Adrenal gland (tissue), 5 donors: ENCODE results near the gene MCUR1.
"Not testable (repeated sequence)": the region's sequence is repeated elsewhere in the genome, so short reads cannot be mapped to it uniquely, and the experiment has no call there.

Experiments used
- POLR2A ChIP-seq, 2 donors: fragments of 450-650 bp; IDR thresholded peaks; one replicate each; pipeline ENCODE4 v1.6.1; 2017; ENCODE audit warnings: antibody characterized with exemption in 2 of 2, mild to moderate bottlenecking in 2 of 2, moderate library complexity in 1 of 2
- TF ChIP-seq, protein P1 (sequence below), 6 experiments: fragments of 450-650 bp in 4 of 6; fragments of 200-600 bp in 2 of 6; sonication (generic) in 1 of 6; IDR thresholded peaks; 1 replicate in 5 of 6; 2 replicates in 1 of 6; pipeline versions ENCODE4 v1.5.1 to v1.8.0; 2016 to 2021; ENCODE audit warnings: antibody characterized with exemption in 6 of 6, mild to moderate bottlenecking in 2 of 6, moderate library complexity in 1 of 6
- donor health status: DM: no; HTN: no; CAD: no.

DNA sequence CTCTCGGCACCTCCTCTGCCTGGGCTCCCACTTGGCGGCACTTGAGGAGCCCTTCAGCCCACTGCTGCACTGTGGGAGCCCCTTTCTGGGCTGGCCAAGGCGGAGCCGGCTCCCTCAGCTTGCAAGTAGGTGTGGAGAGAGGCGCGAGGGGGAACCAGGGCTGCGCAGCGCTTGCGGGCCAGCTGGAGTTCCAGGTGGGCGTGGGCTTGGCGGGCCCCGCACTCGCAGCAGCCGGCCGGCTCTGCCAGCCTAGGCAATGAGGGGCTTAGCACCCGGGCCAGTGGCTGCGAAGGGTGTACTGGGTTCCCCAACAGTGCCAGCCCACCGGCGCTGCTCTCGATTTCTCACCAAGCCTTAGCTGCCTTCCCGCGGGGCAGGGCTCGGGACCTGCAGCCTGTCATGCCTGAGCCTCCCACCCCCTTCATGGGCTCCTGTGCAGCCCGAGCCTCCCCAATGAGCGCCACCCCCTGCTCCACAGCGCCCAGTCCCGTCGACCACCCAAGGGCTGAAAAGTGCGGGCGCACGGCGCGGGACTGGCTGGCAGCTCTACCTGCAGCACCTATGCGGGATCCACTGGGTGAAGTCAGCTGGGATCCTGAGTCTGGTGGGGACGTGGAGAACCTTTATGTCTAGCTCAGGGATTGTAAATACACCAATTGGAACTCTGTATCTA lies 41.9 kb downstream of the MCUR1 start:
- not testable (repeated sequence) for TF ChIP-seq POLR2A (IDR thresholded peaks at IDR 0.05)
- TF ChIP-seq, protein P1, sequence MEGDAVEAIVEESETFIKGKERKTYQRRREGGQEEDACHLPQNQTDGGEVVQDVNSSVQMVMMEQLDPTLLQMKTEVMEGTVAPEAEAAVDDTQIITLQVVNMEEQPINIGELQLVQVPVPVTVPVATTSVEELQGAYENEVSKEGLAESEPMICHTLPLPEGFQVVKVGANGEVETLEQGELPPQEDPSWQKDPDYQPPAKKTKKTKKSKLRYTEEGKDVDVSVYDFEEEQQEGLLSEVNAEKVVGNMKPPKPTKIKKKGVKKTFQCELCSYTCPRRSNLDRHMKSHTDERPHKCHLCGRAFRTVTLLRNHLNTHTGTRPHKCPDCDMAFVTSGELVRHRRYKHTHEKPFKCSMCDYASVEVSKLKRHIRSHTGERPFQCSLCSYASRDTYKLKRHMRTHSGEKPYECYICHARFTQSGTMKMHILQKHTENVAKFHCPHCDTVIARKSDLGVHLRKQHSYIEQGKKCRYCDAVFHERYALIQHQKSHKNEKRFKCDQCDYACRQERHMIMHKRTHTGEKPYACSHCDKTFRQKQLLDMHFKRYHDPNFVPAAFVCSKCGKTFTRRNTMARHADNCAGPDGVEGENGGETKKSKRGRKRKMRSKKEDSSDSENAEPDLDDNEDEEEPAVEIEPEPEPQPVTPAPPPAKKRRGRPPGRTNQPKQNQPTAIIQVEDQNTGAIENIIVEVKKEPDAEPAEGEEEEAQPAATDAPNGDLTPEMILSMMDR (IDR thresholded peaks at IDR 0.05): not testable (repeated sequence)
